GM12878 (cell line): Measurements from ENCODE around the gene GAMT. TPM values are rescaled to one million over a fixed set of nuclear protein-coding genes. Genes with fewer than 3 reads are reported as not detected.
A peak's percentile ranks its signal among the peaks of the same experiment; 100 is the strongest.

Experiments used
- ATAC-seq: fragments of 200-7000 bp; cut with Tn5 transposase; 3 replicates; pipeline ENCODE4 v1.9.1; 2020; ENCODE audit warnings: mild to moderate bottlenecking, moderate library complexity
- BruUV-seq: library from RNA; stranded (reverse); fragments of 400-500 nt; replicated peaks from 2 replicates; lab custom pipeline; 2021; lab: Mats Ljungman, UMichigan
- CTCF ChIA-PET: fragments of 300-600 bp; sonication (Branson Sonifier 250); formaldehyde crosslinking; extraction: SDS; loops from one replicate; lab custom pipeline; 2021; ENCODE audit warnings: inconsistent platforms; lab: Yijun Ruan, JAX
- POLR2A ChIA-PET: fragments of 350-600 bp; formaldehyde crosslinking; extraction: SDS; loops from one replicate; lab custom pipeline; 2021; ENCODE audit warnings: inconsistent platforms; lab: Charles Lee
- RAD21 ChIA-PET: fragments of 300-600 bp; sonication (Branson Sonifier 250); formaldehyde crosslinking; loops from one replicate; lab custom pipeline; 2023; ENCODE audit warnings: antibody characterized with exemption; ENCODE audit not compliant: unreplicated experiment; lab: Charles Lee
- SMC1A ChIA-PET: fragments of 300-600 bp; sonication (Branson Sonifier 250); formaldehyde crosslinking; loops from one replicate; lab custom pipeline; 2023; ENCODE audit not compliant: unreplicated experiment, uncharacterized antibody; lab: Charles Lee
- DNase-seq: peaks from one replicate; pipeline ENCODE4 v3.0.0-alpha.2; 2011; ENCODE audit warnings: low read depth, low spot score
- FAIRE-seq: peaks from 3 replicates; lab custom pipeline; 2011; peaks lifted over from hg19 to GRCh38; lab: Jason Lieb, UNC
- H2AFZ ChIP-seq: 2 replicates; pipeline ENCODE4 v1.6.0; 2011; ENCODE audit warnings: low read depth, low read length, control low read depth; ENCODE audit not compliant: control insufficient read depth
- H3K27ac ChIP-seq: 2 replicates; pipeline ENCODE4 v1.5.1; 2011; ENCODE audit warnings: control low read depth; ENCODE audit not compliant: control insufficient read depth, insufficient read depth
- H3K27me3 ChIP-seq, 2 experiments: replicated peaks in 1 of 2; 2 replicates each; pipeline versions ENCODE4 v1.6.0 to v1.6.1; 2011; ENCODE audit warnings: low read length in 1 of 2; ENCODE audit not compliant: control insufficient read depth in 2 of 2, insufficient read depth in 2 of 2
- H3K36me3 ChIP-seq, 2 experiments: 2 replicates each; pipeline ENCODE4 v1.5.1; 2011; ENCODE audit warnings: low read length in 1 of 2; ENCODE audit not compliant: control insufficient read depth in 2 of 2, insufficient read depth in 2 of 2
- H3K4me1 ChIP-seq: 2 replicates; pipeline ENCODE4 v1.6.1; 2011; ENCODE audit warnings: mild to moderate bottlenecking, low read length, moderate library complexity, mixed read lengths; ENCODE audit not compliant: control insufficient read depth, insufficient read depth
- H3K4me2 ChIP-seq: 2 replicates; pipeline ENCODE4 v1.6.0; 2011; ENCODE audit warnings: control low read depth; ENCODE audit not compliant: control insufficient read depth, insufficient read depth
- H3K4me3 ChIP-seq: fragments of 200-600 bp; sonication (generic); 2 replicates; pipeline ENCODE4 v1.5.1; 2016
- H3K79me2 ChIP-seq: 2 replicates; pipeline ENCODE4 v1.6.0; 2011; ENCODE audit warnings: low read length; ENCODE audit not compliant: control insufficient read depth, insufficient read depth
- H3K9ac ChIP-seq: 2 replicates; pipeline ENCODE4 v1.8.0; 2011; ENCODE audit warnings: low read length, control low read depth, mixed read lengths; ENCODE audit not compliant: control insufficient read depth, insufficient read depth
- H3K9me3 ChIP-seq: replicated peaks from 3 replicates; pipeline ENCODE4 v1.5.1; 2011; ENCODE audit warnings: mild to moderate bottlenecking, low read length; ENCODE audit not compliant: control insufficient read depth, insufficient read depth
- H4K20me1 ChIP-seq: 2 replicates; pipeline ENCODE4 v1.6.0; 2011; ENCODE audit not compliant: control insufficient read depth, insufficient read depth
- ASH2L ChIP-seq: fragments of 300-600, 200-600 bp; sonication (generic); IDR thresholded peaks from 2 replicates; pipeline ENCODE4 v1.6.1; 2017; ENCODE audit warnings: low read depth, mild to moderate bottlenecking, borderline replicate concordance
- BRCA1 ChIP-seq: IDR thresholded peaks from 2 replicates; pipeline ENCODE4 v1.6.1; 2011; ENCODE audit warnings: low read depth, low read length, improper control_type of control experiment
- CREB1 ChIP-seq: IDR thresholded peaks from 2 replicates; pipeline ENCODE4 v1.6.1; 2012; ENCODE audit warnings: low read depth, mild to moderate bottlenecking, inconsistent platforms
- EED ChIP-seq: sonication (generic); IDR thresholded peaks from 2 replicates; pipeline ENCODE4 v1.6.1; 2016; ENCODE audit warnings: antibody characterized with exemption, low read depth
- IRF4 ChIP-seq: IDR thresholded peaks from 2 replicates; pipeline ENCODE4 v1.6.1; 2011; ENCODE audit warnings: low read depth, low read length
- MTA2 ChIP-seq: fragments of 450-650 bp; IDR thresholded peaks from 2 replicates; pipeline ENCODE4 v1.6.1; 2016; ENCODE audit warnings: low read depth, mild to moderate bottlenecking, moderate library complexity
- NFXL1 ChIP-seq: fragments of 450-650 bp; IDR thresholded peaks from 2 replicates; pipeline ENCODE4 v1.6.1; 2017; ENCODE audit warnings: antibody characterized with exemption, mild to moderate bottlenecking, borderline replicate concordance
- RUNX3 ChIP-seq: IDR thresholded peaks from 2 replicates; pipeline ENCODE4 v1.6.1; 2012; ENCODE audit warnings: low read length, inconsistent platforms
- SMARCA5 ChIP-seq: fragments of 450-650 bp; IDR thresholded peaks from 2 replicates; pipeline ENCODE4 v1.6.1; 2017; ENCODE audit warnings: mild to moderate bottlenecking
- SREBF2 ChIP-seq: IDR thresholded peaks from 2 replicates; pipeline ENCODE4 v1.6.1; 2012; ENCODE audit warnings: mild to moderate bottlenecking, low read length
- TARDBP ChIP-seq: IDR thresholded peaks from 2 replicates; pipeline ENCODE4 v1.6.1; 2016; ENCODE audit warnings: borderline replicate concordance
- ZNF217 ChIP-seq: fragments of 450-650 bp; IDR thresholded peaks from 2 replicates; pipeline ENCODE4 v1.6.1; 2017; ENCODE audit warnings: antibody characterized with exemption, mild to moderate bottlenecking
- WGBS: methylation state at CpG from one replicate; pipeline ENCODE4 v1.1.6; 2016; ENCODE audit warnings: low lambda C conversion rate; ENCODE audit not compliant: insufficient replicate concordance, insufficient coverage; ENCODE audit errors: missing lambda C conversion rate; 5-methylcytosine and 5-hydroxymethylcytosine counted together
- in situ Hi-C: fragments of 300-500 bp; cut with MboI; formaldehyde crosslinking; loops from 9 replicates; pipeline ENCODE4 v1.14.3; 2018; ENCODE audit warnings: mixed read lengths
- intact Hi-C: fragments of 100-400 bp; cut with micrococcal nuclease; formaldehyde crosslinking; loops from one replicate; pipeline ENCODE4 v1.14.2; 2022; ENCODE audit not compliant: unreplicated experiment
- polyA plus RNA-seq, 11 experiments: library from polyadenylated mRNA; depleted of rRNA in 4 of 11; unstranded in 6 of 11; stranded (reverse) in 5 of 11; fragments of >200 nt; fragmentation: Nextera tagmentation in 4 of 11; fragmentation: Illumina TruSeq in 1 of 11; extraction: Ambion mirVana in 4 of 11; extraction: Trizol in 1 of 11; gene quantifications; 1 replicate in 1 of 11; 2 replicates in 10 of 11; pipeline versions ENCODE4 v1.2.1 to v1.2.3, GENCODE V29; 2011 to 2016; ENCODE audit warnings: inconsistent platforms in 2 of 11, missing spikeins in 2 of 11, low read depth in 1 of 11
- total RNA-seq, 4 experiments: library from RNA; depleted of rRNA in 3 of 4; stranded (reverse); fragments of >200 nt in 3 of 4; fragmentation: Illumina TruSeq in 1 of 4; extraction: Trizol in 1 of 4; gene quantifications; 2 replicates each; pipeline versions ENCODE4 v1.2.1 to v1.2.3, GENCODE V29; 2013 to 2021

Gene GAMT
- total and polyA plus RNA-seq, 10 of the 15 experiments (the other 5 are each of a cell fraction or from before 2014, with no cell fraction given): 1.6 to 131 (median 38.8) TPM

- DNase-seq (no peak), ATAC-seq (peak; percentile 54), FAIRE-seq (no peak)
- TF ChIP-seq NFXL1 (no peak), IRF4 (no peak), ZNF217 (no peak), MTA2 (no peak), TARDBP (no peak), SREBF2 (no peak), CREB1 (peak; percentile 11; the same call in 1 of the 2 replicates), SMARCA5 (peak; percentile 59; the same call in 1 of the 2 replicates), RUNX3 (no peak), ASH2L (no peak), BRCA1 (no peak), EED (no peak; the same call in 1 of the 2 replicates)
- H3K27ac ChIP-seq: no peak overlapping the region
- 34% methylated on average over 35 of the region's 36 CpGs for WGBS
- peak overlapping the region; percentile 72 for H2AFZ ChIP-seq
- H3K9me3 ChIP-seq: no peaks in the 10 kb centered on the region
- peak overlapping the region; percentile 81 for H3K4me3 ChIP-seq
- RAD21 ChIA-PET: no interaction called here
- CTCF ChIA-PET: no interaction called here
- peaks cover 1 to 5% of the 10 kb centered on the region in 2 experiments; a peak in 2 of 4 replicates for H3K27me3 ChIP-seq
- BruUV-seq: no TSS peak
- SMC1A ChIA-PET: interaction anchor here (1.1 kb wide), 1 partner anchor 17 kb away, joined by 3 read pairs; no protein-coding TSS in a partner anchor
- no peaks in the 10 kb centered on the region; the same call in 1 of the 2 replicates for H3K79me2 ChIP-seq
- no peaks in the 10 kb centered on the region for H3K36me3 ChIP-seq
- intact Hi-C loops (no loop called here), in situ Hi-C loops (no loop called here)
- H3K9ac ChIP-seq: peak overlapping the region; percentile 64
- peak overlapping the region; percentile 87 for H3K4me2 ChIP-seq
- H4K20me1 ChIP-seq: no peaks in the 10 kb centered on the region
- POLR2A ChIA-PET: no interaction called here
- H3K4me1 ChIP-seq: peaks cover 4% of the 10 kb centered on the region
These were observed 833 bp downstream of the GAMT start for GRCh38 chr19:1400281-1401137.
